ENCODE data around the gene PTPRG. TPM values are rescaled to one million over a fixed set of nuclear protein-coding genes. Genes with fewer than 3 reads are reported as not detected.
A peak's percentile ranks its signal among the peaks of the same experiment; 100 is the strongest.

The PTPRG gene
- total and polyA plus RNA-seq, 11 donors = 8.0 to 48.5 (median 35.4) TPM

- ATAC-seq (no peak), DNase-seq (no peak)
- H3K4me3 ChIP-seq = no peak overlapping the region
- H3K27ac ChIP-seq = peak overlapping the region in 1 of 12 donors; percentile 16
- intact Hi-C loops (cut with DNase I) = loop anchor here in 5 of 10 donors (5.0 to 10.0 kb wide), 5 partner anchors 59 to 324 kb away; no protein-coding TSS in a partner anchor
- H3K9me3 ChIP-seq = peaks cover 0 to 6% (median 0%) of the 10 kb centered on the region in 12 donors
- TF ChIP-seq CTCF (IDR thresholded peaks at IDR 0.05) (no peak), POLR2A (IDR thresholded peaks at IDR 0.05) (no peak)
- no peaks in the 10 kb centered on the region for H3K27me3 ChIP-seq
- WGBS, 4 donors = 0 to 84% (median 62%) methylated on average over 1 of the region's 1 CpG
- no peaks in the 10 kb centered on the region for H3K36me3 ChIP-seq
- peaks cover 0 to 75% (median 31%) of the 10 kb centered on the region in 12 donors for H3K4me1 ChIP-seq
These were observed 302.2 kb downstream of the PTPRG start for GRCh38 chr3:61863579-61863978.

- H3K27ac ChIP-seq = no peak overlapping the region
- no peaks in the 10 kb centered on the region for H3K36me3 ChIP-seq
- H3K9me3 ChIP-seq = peaks cover 0 to 4% (median 0%) of the 10 kb centered on the region in 12 donors
- H3K27me3 ChIP-seq = no peaks in the 10 kb centered on the region
- DNase-seq (no peak), ATAC-seq (no peak)
- H3K4me1 ChIP-seq = peaks cover 0 to 64% (median 28%) of the 10 kb centered on the region in 12 donors
- intact Hi-C loops (cut with DNase I) = loop anchor here in 6 of 10 donors (5.0 to 10.0 kb wide), 6 partner anchors 42 to 322 kb away; no protein-coding TSS in a partner anchor
- no peak overlapping the region for H3K4me3 ChIP-seq
- WGBS, 4 donors = 41 to 77% (median 67%) methylated on average over 1 of the region's 1 CpG
- TF ChIP-seq CTCF (IDR thresholded peaks at IDR 0.05) = no peak
- TF ChIP-seq POLR2A (IDR thresholded peaks at IDR 0.05) = no peak
These were observed 303.5 kb downstream of the PTPRG start for GRCh38 chr3:61864886-61865285.

DNA sequence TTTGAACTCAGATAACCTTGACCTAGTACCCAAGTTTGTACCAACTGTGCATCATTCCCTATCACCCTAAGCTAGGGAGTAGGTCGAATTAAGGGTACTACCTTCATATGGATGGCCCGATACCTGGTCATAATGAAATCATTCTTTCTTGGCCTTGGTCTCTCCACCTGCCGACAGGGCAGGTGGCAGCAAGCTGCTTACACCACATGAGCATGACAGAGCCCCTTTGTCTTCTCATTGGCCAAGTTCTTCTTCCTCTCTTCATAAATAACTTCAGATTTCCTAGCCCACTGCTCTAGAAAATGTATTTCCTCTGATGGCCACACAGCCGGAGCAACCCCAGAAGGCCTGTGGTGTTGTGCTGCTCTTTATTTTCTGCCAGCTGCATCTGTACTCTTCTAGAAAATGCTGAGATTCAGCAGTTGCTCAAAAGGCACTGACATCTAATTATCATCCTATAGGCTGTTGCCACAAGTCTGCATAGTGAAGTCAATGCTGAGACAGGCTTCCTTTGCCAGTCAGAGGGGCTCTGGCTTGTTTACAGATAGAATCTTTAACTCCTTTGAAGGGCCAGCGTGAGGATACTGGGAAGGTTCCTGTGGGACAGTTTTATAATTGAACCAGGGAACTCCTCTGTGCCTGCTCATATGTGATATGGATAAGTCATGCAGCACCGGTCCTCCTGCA lies 304.2 kb downstream of the PTPRG start:
- DNase-seq (no peak), ATAC-seq (no peak)
- Histone ChIP-seq H3K36me3 (no peaks in the 10 kb centered on the region), H3K9me3 (no peaks in the 10 kb centered on the region), H3K27ac (no peak overlapping the region), H3K27me3 (no peaks in the 10 kb centered on the region), H3K4me1 (peaks cover 0 to 57% (median 28%) of the 10 kb centered on the region in 12 donors), H3K4me3 (no peak overlapping the region)
- intact Hi-C loops (cut with DNase I) = loop anchor here in 5 of 10 donors (5.0 to 10.0 kb wide), 4 partner anchors 42 to 259 kb away; no protein-coding TSS in a partner anchor
- WGBS, 4 donors = 80 to 87% (median 85%) methylated on average over 6 of the region's 6 CpGs
- TF ChIP-seq CTCF (IDR thresholded peaks at IDR 0.05) (no peak), POLR2A (IDR thresholded peaks at IDR 0.05) (no peak)

DNA sequence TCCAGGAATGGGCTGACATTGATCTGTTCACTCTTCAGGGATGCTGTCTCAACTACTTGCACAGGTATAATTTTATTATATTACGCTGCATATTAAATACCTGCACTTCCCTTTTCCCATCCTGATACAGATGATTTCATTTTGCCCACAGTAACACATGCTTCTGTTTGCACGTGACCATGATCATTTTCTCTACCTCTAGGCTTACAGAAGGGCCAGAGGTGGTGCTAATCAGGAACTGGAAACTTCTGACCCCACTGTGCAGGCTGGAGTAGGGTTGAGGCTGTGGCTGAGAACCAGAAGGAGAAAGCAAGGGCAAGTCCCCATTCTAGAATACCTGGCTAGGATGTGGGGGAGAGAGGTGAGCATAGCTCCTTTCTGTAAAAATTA lies 304.8 kb downstream of the PTPRG start:
- DNase-seq (no peak), ATAC-seq (no peak)
- H3K9me3 ChIP-seq = no peaks in the 10 kb centered on the region
- H3K27me3 ChIP-seq = no peaks in the 10 kb centered on the region
- H3K27ac ChIP-seq = no peak overlapping the region
- H3K36me3 ChIP-seq = no peaks in the 10 kb centered on the region
- intact Hi-C loops (cut with DNase I) = loop anchor here in 5 of 10 donors (5.0 to 10.0 kb wide), 4 partner anchors 41 to 259 kb away; no protein-coding TSS in a partner anchor
- H3K4me1 ChIP-seq = peaks cover 0 to 52% (median 27%) of the 10 kb centered on the region in 12 donors
- TF ChIP-seq POLR2A (IDR thresholded peaks at IDR 0.05) = no peak
- no peak for TF ChIP-seq CTCF (IDR thresholded peaks at IDR 0.05)
- no peak overlapping the region for H3K4me3 ChIP-seq
- WGBS, 4 donors = 75 to 89% (median 87%) methylated on average over 2 of the region's 2 CpGs
